AG04449 (cell line): ENCODE results near the gene RWDD1.
"Not testable (repeated sequence)": the region's sequence is repeated elsewhere in the genome, so short reads cannot be mapped to it uniquely, and the experiment has no call there.

Experiments
- CTCF ChIA-PET: fragments of 350-600 bp; formaldehyde crosslinking; extraction: SDS; loops from one replicate; lab custom pipeline; 2021; ENCODE audit warnings: antibody characterized with exemption; lab: Yijun Ruan, JAX
- POLR2A ChIA-PET: fragments of 400-600, 350-600 bp; formaldehyde crosslinking; extraction: SDS; loops from one replicate; lab custom pipeline; 2020; ENCODE audit warnings: antibody characterized with exemption, inconsistent platforms; lab: Yijun Ruan, JAX
- DNase-seq: peaks from one replicate; pipeline ENCODE4 v3.0.0-alpha.2; 2010; ENCODE audit warnings: low read depth, low spot score
- H3K4me3 ChIP-seq: 2 replicates; pipeline ENCODE4 v1.5.1; 2011; ENCODE audit warnings: low read depth, mild to moderate bottlenecking, control low read depth, low read length
- CTCF ChIP-seq: IDR thresholded peaks from one replicate; pipeline ENCODE4 v1.5.1; 2011; ENCODE audit warnings: mild to moderate bottlenecking, moderate library complexity, low read length, control low read depth, inconsistent platforms; ENCODE audit not compliant: insufficient read depth; ENCODE audit errors: missing control alignments

The RWDD1 gene

GRCh38 chr6:116586738-116587137 lies 15.4 kb downstream of the RWDD1 start:
- no peak for DNase-seq
- ChIA-PET POLR2A (no interaction called here), CTCF (interaction anchor here (1.1 to 1.6 kb wide), 4 partner anchors 9 to 318 kb away, joined by 3 to 5 read pairs (median 4); partner anchors contain the start of gene CALHM5)
- TF ChIP-seq CTCF: no peak
- H3K4me3 ChIP-seq: no peak overlapping the region

- no peak overlapping the region for H3K4me3 ChIP-seq
- DNase-seq: no peak
- ChIA-PET POLR2A (no interaction called here), CTCF (no interaction called here)
- no peak for TF ChIP-seq CTCF
Measured at GRCh38 chr6:116595247-116595646, 23.9 kb downstream of the RWDD1 start.

DNA sequence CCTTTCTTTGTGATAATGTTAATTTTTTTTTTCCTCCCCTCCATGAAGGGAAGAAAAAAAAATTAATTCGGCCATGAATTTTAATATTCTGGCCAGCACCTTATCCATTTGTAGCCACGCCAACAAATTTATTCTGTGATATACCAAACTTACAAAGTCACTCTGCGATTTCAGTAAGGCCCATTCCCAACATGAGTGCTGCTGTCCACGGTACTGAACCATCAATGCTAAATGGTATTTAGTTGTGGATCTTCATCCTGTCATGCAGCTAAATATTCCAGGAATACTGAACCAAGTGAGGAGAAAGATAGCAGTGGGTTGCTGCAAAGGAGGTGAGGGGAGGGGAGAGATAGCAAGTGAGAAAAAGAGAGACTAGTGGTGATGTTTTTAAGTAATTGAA lies 25.5 kb downstream of the RWDD1 start:
- no peak overlapping the region for H3K4me3 ChIP-seq
- DNase-seq: no peak
- no peak for TF ChIP-seq CTCF
- CTCF ChIA-PET: interaction anchor here (0.9 kb wide), 1 partner anchor 309 kb away, joined by 3 read pairs; no protein-coding TSS in a partner anchor
- POLR2A ChIA-PET: no interaction called here

GRCh38 chr6:116603916-116604315 lies 32.6 kb downstream of the RWDD1 start:
- CTCF ChIA-PET, DNase-seq, H3K4me3 ChIP-seq, POLR2A ChIA-PET: not testable (repeated sequence)

GRCh38 chr6:116604868-116605267 lies 33.6 kb downstream of the RWDD1 start:
- DNase-seq, CTCF ChIA-PET, POLR2A ChIA-PET: not testable (repeated sequence)

DNA sequence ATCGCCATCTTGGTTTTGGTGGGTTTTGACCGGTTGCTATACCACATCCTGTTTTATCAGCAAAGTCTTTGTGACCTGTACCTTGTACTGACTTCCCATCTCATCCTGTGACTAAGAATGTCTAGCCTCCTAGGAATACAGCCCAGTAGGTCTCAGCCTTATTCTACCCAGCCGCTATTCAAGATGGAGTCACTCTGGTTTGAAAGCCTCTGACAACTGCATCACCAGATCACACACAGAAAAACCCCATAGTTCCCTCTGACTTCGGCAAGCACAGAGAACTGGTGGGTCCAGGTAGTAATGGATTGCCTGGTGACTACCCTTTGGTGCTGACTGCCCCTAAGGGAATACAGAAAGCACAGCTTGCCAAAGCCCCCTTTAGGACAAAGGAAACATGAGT lies 34.6 kb downstream of the RWDD1 start:
- no peak overlapping the region for H3K4me3 ChIP-seq
- CTCF ChIA-PET: interaction anchor here (1.0 kb wide), 1 partner anchor 14 kb away, joined by 3 read pairs; no protein-coding TSS in a partner anchor
- no peak for DNase-seq
- TF ChIP-seq CTCF: no peak
- POLR2A ChIA-PET: no interaction called here

More at GRCh38 chr6:116604868-116605267, 33.6 kb downstream of the RWDD1 start:
- H3K4me3 ChIP-seq: not testable (repeated sequence)

DNA sequence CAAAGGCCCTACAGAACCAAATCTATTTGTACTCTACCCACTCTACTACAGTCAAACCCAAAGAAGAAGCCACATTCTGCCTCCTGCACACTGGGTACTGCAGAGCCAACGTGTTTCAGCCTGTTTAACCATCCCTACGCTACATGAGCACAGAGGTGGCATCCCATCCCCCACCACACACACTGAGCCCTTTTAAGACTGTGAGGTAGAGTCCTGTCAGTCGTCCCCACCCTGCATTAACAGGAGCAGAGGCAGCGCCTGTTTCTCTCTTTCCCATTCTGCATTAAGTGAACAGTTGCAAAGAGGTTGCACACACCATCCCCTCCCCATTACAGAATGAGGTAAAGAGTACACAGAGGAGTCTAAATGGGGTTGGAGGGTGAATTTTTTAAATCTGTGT lies 39.8 kb downstream of the RWDD1 start:
- TF ChIP-seq CTCF: no peak
- no peak overlapping the region for H3K4me3 ChIP-seq
- no peak for DNase-seq
- POLR2A ChIA-PET: no interaction called here
- CTCF ChIA-PET: no interaction called here
